ENCODE results near the gene TIGD3. TPM values are rescaled to one million over a fixed set of nuclear protein-coding genes. Genes with fewer than 3 reads are reported as not detected.
A peak's percentile ranks its signal among the peaks of the same experiment; 100 is the strongest.

TIGD3 gene
- total RNA-seq, 1 donor from 2014 or later = 1.4 TPM

DNA sequence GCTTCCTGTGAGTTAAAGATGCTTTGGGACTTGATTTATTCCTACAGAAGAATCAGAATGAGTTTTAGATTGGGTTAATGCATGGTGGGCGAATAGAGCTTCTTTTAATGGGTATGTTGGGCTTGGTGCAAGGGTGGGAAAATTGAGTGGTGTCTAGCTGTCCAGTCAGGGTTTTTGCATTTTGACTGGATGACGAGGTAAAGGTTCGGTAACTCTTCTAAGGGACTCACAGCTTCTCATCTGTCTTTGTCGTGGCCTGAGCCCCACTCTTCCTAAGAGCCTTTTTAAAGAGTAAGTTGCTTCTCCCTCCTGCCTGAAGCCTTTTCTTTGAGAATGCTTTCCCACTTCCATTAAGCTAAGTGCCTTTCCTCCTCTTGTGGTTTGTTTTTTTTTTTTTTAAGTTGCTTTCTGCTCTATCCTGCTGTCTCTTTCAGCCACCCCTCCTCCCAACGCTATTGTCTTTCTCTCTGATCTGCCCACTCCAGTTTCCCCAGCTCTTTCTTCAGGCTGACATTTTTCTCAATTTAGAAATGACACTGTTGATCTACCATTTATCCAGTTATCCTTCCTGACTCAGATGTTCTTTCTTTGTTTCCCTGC is 19.8 kb upstream of the TIGD3 start:
- Mint-ChIP-seq H3K4me3 (peak overlapping the region; percentile 98), H3K4me1 (peaks cover 38% of the 10 kb centered on the region), H3K27me3 (no peaks in the 10 kb centered on the region), H3K36me3 (ENCODE audit: low read depth) (peaks cover 22% of the 10 kb centered on the region), H3K27ac (peak overlapping the region; percentile 73), H3K9me3 (no peaks in the 10 kb centered on the region)
- ATAC-seq (ENCODE audit: low read depth) (no peak), DNase-seq (no peak)
- POLR2A ChIA-PET = interaction anchor here (0.6 to 2.3 kb wide), 8 partner anchors 23 to 557 kb away, joined by 3 to 11 read pairs (median 4); no protein-coding TSS in a partner anchor
- intact Hi-C loops (cut with micrococcal nuclease) = loop anchor here (1.0 to 5.0 kb wide), 4 partner anchors 72 to 322 kb away; partner anchors contain the start of genes ARL2, POLA2 and SYVN1
- CTCF ChIA-PET = interaction anchor here (1.0 to 10.1 kb wide), 4 partner anchors 20 to 321 kb away, joined by 3 to 110 read pairs (median 3); partner anchors contain the start of genes ARL2 and CDC42EP2
- TF ChIP-seq, protein P1, sequence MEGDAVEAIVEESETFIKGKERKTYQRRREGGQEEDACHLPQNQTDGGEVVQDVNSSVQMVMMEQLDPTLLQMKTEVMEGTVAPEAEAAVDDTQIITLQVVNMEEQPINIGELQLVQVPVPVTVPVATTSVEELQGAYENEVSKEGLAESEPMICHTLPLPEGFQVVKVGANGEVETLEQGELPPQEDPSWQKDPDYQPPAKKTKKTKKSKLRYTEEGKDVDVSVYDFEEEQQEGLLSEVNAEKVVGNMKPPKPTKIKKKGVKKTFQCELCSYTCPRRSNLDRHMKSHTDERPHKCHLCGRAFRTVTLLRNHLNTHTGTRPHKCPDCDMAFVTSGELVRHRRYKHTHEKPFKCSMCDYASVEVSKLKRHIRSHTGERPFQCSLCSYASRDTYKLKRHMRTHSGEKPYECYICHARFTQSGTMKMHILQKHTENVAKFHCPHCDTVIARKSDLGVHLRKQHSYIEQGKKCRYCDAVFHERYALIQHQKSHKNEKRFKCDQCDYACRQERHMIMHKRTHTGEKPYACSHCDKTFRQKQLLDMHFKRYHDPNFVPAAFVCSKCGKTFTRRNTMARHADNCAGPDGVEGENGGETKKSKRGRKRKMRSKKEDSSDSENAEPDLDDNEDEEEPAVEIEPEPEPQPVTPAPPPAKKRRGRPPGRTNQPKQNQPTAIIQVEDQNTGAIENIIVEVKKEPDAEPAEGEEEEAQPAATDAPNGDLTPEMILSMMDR (IDR thresholded peaks at IDR 0.05) = no peak

- TF ChIP-seq, protein P1 (IDR thresholded peaks at IDR 0.05) = no peak
- H3K27ac Mint-ChIP-seq = no peak overlapping the region
- ChIA-PET CTCF (interaction anchor here (1.9 kb wide), 2 partner anchors 9 to 72 kb away, joined by 4 to 7 read pairs; no protein-coding TSS in a partner anchor), POLR2A (interaction anchor here (0.6 to 1.0 kb wide), 3 partner anchors 15 to 128 kb away, joined by 3 to 6 read pairs (median 4); no protein-coding TSS in a partner anchor)
- no peaks in the 10 kb centered on the region for H3K27me3 Mint-ChIP-seq
- H3K4me1 Mint-ChIP-seq = peaks cover 31% of the 10 kb centered on the region
- DNase-seq = no peak
- no peak overlapping the region for H3K4me3 Mint-ChIP-seq
- no peak for ATAC-seq (ENCODE audit: low read depth)
- intact Hi-C loops (cut with micrococcal nuclease) = no loop called here
- H3K9me3 Mint-ChIP-seq = no peaks in the 10 kb centered on the region
- peaks cover 56% of the 10 kb centered on the region for H3K36me3 Mint-ChIP-seq (ENCODE audit: low read depth)
Observed at GRCh38 chr11:65338676-65339075, 15.9 kb upstream of the TIGD3 start.

DNA sequence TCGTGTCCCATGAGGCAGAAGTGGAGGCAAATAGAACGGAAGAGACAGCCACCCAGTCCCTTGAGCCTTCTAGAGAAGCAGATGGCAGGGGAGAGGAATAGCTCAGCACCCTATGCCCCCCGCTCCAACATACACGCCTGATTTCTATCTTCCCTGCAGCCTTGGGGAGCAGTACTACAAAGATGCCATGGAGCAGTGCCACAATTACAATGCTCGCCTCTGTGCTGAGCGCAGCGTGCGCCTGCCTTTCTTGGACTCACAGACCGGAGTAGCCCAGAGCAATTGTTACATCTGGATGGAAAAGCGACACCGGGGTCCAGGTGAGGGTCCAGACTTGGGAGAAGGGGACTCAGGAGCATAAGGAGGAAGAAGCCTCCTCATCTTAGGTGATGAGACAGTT is 14.3 kb upstream of the TIGD3 start:
- peaks cover 20% of the 10 kb centered on the region for H3K4me1 Mint-ChIP-seq
- no peak overlapping the region for H3K27ac Mint-ChIP-seq
- DNase-seq (no peak), ATAC-seq (ENCODE audit: low read depth) (no peak)
- ChIA-PET POLR2A (interaction anchor here (0.6 kb wide), 1 partner anchor 59 kb away, joined by 6 read pairs; no protein-coding TSS in a partner anchor), CTCF (no interaction called here)
- H3K27me3 Mint-ChIP-seq = no peaks in the 10 kb centered on the region
- H3K4me3 Mint-ChIP-seq = no peak overlapping the region
- intact Hi-C loops (cut with micrococcal nuclease) = no loop called here
- TF ChIP-seq, protein P1 (IDR thresholded peaks at IDR 0.05) = no peak
- no peaks in the 10 kb centered on the region for H3K9me3 Mint-ChIP-seq
- H3K36me3 Mint-ChIP-seq (ENCODE audit: low read depth) = peaks cover 68% of the 10 kb centered on the region

- H3K27ac Mint-ChIP-seq = no peak overlapping the region
- H3K27me3 Mint-ChIP-seq = no peaks in the 10 kb centered on the region
- DNase-seq (no peak), ATAC-seq (ENCODE audit: low read depth) (no peak)
- H3K36me3 Mint-ChIP-seq (ENCODE audit: low read depth) = peaks cover 81% of the 10 kb centered on the region
- intact Hi-C loops (cut with micrococcal nuclease) = no loop called here
- H3K4me1 Mint-ChIP-seq = peaks cover 12% of the 10 kb centered on the region
- POLR2A ChIA-PET = interaction anchor here (1.3 kb wide), 1 partner anchor 8 kb away, joined by 4 read pairs; the partner anchor contains the start of gene DPF2
- H3K9me3 Mint-ChIP-seq = no peaks in the 10 kb centered on the region
- TF ChIP-seq, protein P1 (IDR thresholded peaks at IDR 0.05) = no peak
- no peak overlapping the region for H3K4me3 Mint-ChIP-seq
- CTCF ChIA-PET = interaction anchor here (0.6 kb wide), 1 partner anchor 23 kb away, joined by 3 read pairs; no protein-coding TSS in a partner anchor
Observed at GRCh38 chr11:65341856-65342255, 12.7 kb upstream of the TIGD3 start.

- no peak for DNase-seq
- intact Hi-C loops (cut with micrococcal nuclease) = no loop called here
- CTCF ChIA-PET = interaction anchor here (2.9 kb wide), 1 partner anchor 22 kb away, joined by 9 read pairs; no protein-coding TSS in a partner anchor
- peaks cover 23% of the 10 kb centered on the region for H3K4me1 Mint-ChIP-seq
- peaks cover 50% of the 10 kb centered on the region for H3K36me3 Mint-ChIP-seq (ENCODE audit: low read depth)
- H3K27ac Mint-ChIP-seq = no peak overlapping the region
- POLR2A ChIA-PET = interaction anchor here (1.4 kb wide), 2 partner anchors 18 to 27 kb away, joined by 5 read pairs; partner anchors contain the start of gene DPF2
- no peak for ATAC-seq (ENCODE audit: low read depth)
- H3K27me3 Mint-ChIP-seq = no peaks in the 10 kb centered on the region
- H3K4me3 Mint-ChIP-seq = no peak overlapping the region
- H3K9me3 Mint-ChIP-seq = no peaks in the 10 kb centered on the region
- TF ChIP-seq, protein P1 (IDR thresholded peaks at IDR 0.05) = no peak
Observed at GRCh38 chr11:65351511-65351910, 3.0 kb upstream of the TIGD3 start.

Data from activated B cell treated with CpG ODN at 0.5 μM for 24 hours (primary cell).